GM19193 (cell line): ENCODE results near the gene DNAH8.

Experiments used
- POLR2A ChIP-seq: IDR thresholded peaks from 4 replicates; pipeline ENCODE4 v1.6.1; 2011; ENCODE audit not compliant: insufficient read depth, insufficient read length; ENCODE audit errors: extremely low read depth

Gene DNAH8

GRCh38 chr6:39075010-39075686, 360.0 kb downstream of the DNAH8 start:
- no peak for TF ChIP-seq POLR2A

- TF ChIP-seq POLR2A: no peak
These were observed 360.9 kb downstream of the DNAH8 start for GRCh38 chr6:39075807-39076622.

- TF ChIP-seq POLR2A: no peak
These were observed 361.8 kb downstream of the DNAH8 start for GRCh38 chr6:39076623-39077535.

GRCh38 chr6:39077882-39078594, 362.9 kb downstream of the DNAH8 start:
- TF ChIP-seq POLR2A: no peak

- TF ChIP-seq POLR2A: no peak
These were observed 363.6 kb downstream of the DNAH8 start for GRCh38 chr6:39078695-39079094.

GRCh38 chr6:39079197-39080125, 364.4 kb downstream of the DNAH8 start:
- no peak for TF ChIP-seq POLR2A
